Loucy (cell line): ENCODE data around the gene DLX5.
A peak's percentile ranks its signal among the peaks of the same experiment; 100 is the strongest.

Experiments used
- H2AFZ ChIP-seq: fragments of 200-600 bp; sonication (generic); 2 replicates; pipeline ENCODE4 v1.6.0; 2016; ENCODE audit warnings: antibody characterized with exemption, mild to moderate bottlenecking, low read length, moderate library complexity
- H3F3A ChIP-seq: fragments of 200-600 bp; 2 replicates; pipeline ENCODE4 v1.6.0; 2016; ENCODE audit warnings: antibody characterized with exemption, low read depth, mild to moderate bottlenecking
- H3K27me3 ChIP-seq: fragments of 200-600 bp; sonication (generic); 2 replicates; pipeline ENCODE4 v1.6.1; 2014; ENCODE audit warnings: low read length, mild to moderate bottlenecking; ENCODE audit not compliant: insufficient read depth, poor library complexity, severe bottlenecking
- H3K36me3 ChIP-seq: fragments of 200-600 bp; sonication (generic); 2 replicates; pipeline ENCODE4 v1.6.1; 2016; ENCODE audit warnings: low read length; ENCODE audit not compliant: insufficient read depth
- H3K4me1 ChIP-seq: fragments of 200-600 bp; sonication (generic); 2 replicates; pipeline ENCODE4 v1.5.1; 2014; ENCODE audit warnings: low read length, mild to moderate bottlenecking; ENCODE audit not compliant: insufficient read depth, poor library complexity, severe bottlenecking
- H3K4me2 ChIP-seq: fragments of 200-600 bp; sonication (generic); 2 replicates; pipeline ENCODE4 v1.6.0; 2014; ENCODE audit warnings: antibody characterized with exemption, low read length, low read depth, mild to moderate bottlenecking; ENCODE audit not compliant: poor library complexity, severe bottlenecking
- H3K4me3 ChIP-seq: fragments of 200-600 bp; sonication (generic); 2 replicates; pipeline ENCODE4 v1.5.1; 2014; ENCODE audit warnings: low read length, mild to moderate bottlenecking, mixed read lengths; ENCODE audit not compliant: poor library complexity, severe bottlenecking
- H3K79me2 ChIP-seq: fragments of 200-600 bp; sonication (generic); 2 replicates; pipeline ENCODE4 v1.6.1; 2014; ENCODE audit warnings: low read length; ENCODE audit not compliant: insufficient read depth
- H3K9ac ChIP-seq: fragments of 200-600 bp; sonication (generic); 2 replicates; pipeline ENCODE4 v1.6.0; 2014; ENCODE audit warnings: mild to moderate bottlenecking, low read depth, low read length, moderate library complexity; ENCODE audit not compliant: poor library complexity, severe bottlenecking
- H3K9me2 ChIP-seq: fragments of 200-600 bp; sonication (generic); replicated peaks from 2 replicates; pipeline ENCODE4 v1.6.1; 2016; ENCODE audit warnings: low read depth, low read length, mixed read lengths
- H3K9me3 ChIP-seq: fragments of 200-600 bp; sonication (generic); 2 replicates; pipeline ENCODE4 v1.6.1; 2014; ENCODE audit warnings: mild to moderate bottlenecking, antibody characterized with exemption, low read length, low read depth; ENCODE audit not compliant: insufficient read depth
- H4K20me1 ChIP-seq: fragments of 200-600 bp; sonication (generic); 2 replicates; pipeline ENCODE4 v1.6.0; 2014; ENCODE audit warnings: antibody characterized with exemption, low read length, mild to moderate bottlenecking; ENCODE audit not compliant: insufficient read depth, poor library complexity, severe bottlenecking
- EZH2phosphoT487 ChIP-seq: fragments of 200-600 bp; IDR thresholded peaks from 2 replicates; pipeline ENCODE4 v1.6.1; 2018; ENCODE audit warnings: antibody characterized with exemption, mild to moderate bottlenecking, moderate library complexity, borderline replicate concordance
- TF ChIP-seq, protein P1 (sequence below): fragments of 200-600 bp; sonication (generic); conservative IDR thresholded peaks from 2 replicates; pipeline ENCODE4 v1.5.1; 2014; ENCODE audit warnings: mild to moderate bottlenecking, antibody characterized with exemption, low read length

Gene DLX5

DNA sequence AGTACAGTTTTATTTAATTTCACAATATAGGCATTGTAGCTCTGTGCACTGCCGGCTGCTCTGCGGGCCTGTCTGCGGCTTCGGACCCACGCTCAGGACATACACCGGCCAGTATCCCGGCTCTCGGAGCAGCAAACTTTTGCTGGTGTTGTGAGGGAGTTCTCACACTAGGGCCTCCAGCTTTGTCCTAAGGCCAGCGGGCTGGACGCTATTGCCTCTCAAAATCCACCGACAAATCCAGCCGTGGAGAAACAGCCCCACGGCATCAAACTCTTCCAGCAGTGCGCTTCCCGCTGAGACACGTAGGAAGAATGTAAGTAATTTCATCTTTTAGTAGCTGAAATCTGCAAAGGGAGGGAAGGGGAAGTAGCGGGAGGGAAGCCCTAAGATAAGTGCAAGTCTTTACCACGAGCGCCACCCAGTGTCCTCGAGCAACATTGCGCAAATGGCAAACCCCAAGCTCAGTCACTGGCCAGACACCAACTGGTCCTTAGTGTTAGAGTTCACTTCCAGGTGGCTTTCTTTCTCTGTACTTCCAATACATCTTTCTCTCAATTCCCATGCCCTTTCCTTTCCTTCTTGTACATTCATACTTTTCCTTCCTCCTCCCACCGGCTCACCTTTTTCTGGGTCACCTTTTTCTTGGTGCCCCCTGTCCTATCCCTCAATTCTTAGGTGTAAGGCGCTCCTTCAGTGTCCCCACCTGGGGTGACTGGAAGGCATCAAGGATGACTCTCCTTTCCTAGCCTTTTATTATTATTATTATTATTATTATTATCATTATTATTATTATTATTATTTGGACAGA, 3.0 kb upstream of the DLX5 start:
- H3K27me3 ChIP-seq = peaks cover 5% of the 10 kb centered on the region
- peak overlapping the region; percentile 66 for H3K4me2 ChIP-seq
- TF ChIP-seq EZH2phosphoT487 = no peak
- TF ChIP-seq, protein P1, sequence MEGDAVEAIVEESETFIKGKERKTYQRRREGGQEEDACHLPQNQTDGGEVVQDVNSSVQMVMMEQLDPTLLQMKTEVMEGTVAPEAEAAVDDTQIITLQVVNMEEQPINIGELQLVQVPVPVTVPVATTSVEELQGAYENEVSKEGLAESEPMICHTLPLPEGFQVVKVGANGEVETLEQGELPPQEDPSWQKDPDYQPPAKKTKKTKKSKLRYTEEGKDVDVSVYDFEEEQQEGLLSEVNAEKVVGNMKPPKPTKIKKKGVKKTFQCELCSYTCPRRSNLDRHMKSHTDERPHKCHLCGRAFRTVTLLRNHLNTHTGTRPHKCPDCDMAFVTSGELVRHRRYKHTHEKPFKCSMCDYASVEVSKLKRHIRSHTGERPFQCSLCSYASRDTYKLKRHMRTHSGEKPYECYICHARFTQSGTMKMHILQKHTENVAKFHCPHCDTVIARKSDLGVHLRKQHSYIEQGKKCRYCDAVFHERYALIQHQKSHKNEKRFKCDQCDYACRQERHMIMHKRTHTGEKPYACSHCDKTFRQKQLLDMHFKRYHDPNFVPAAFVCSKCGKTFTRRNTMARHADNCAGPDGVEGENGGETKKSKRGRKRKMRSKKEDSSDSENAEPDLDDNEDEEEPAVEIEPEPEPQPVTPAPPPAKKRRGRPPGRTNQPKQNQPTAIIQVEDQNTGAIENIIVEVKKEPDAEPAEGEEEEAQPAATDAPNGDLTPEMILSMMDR = peak; percentile 91
- H3K36me3 ChIP-seq = no peaks in the 10 kb centered on the region
- H3K4me1 ChIP-seq = no peaks in the 10 kb centered on the region
- H3K9ac ChIP-seq = peak overlapping the region; percentile 49
- peak overlapping the region; percentile 90 for H2AFZ ChIP-seq
- H4K20me1 ChIP-seq = no peaks in the 10 kb centered on the region
- H3K4me3 ChIP-seq = peak overlapping the region; percentile 70
- H3K9me2 ChIP-seq = no peaks in the 10 kb centered on the region
- no peaks in the 10 kb centered on the region for H3K9me3 ChIP-seq
- H3K79me2 ChIP-seq = no peaks in the 10 kb centered on the region
- no peaks in the 10 kb centered on the region for H3F3A ChIP-seq

DNA sequence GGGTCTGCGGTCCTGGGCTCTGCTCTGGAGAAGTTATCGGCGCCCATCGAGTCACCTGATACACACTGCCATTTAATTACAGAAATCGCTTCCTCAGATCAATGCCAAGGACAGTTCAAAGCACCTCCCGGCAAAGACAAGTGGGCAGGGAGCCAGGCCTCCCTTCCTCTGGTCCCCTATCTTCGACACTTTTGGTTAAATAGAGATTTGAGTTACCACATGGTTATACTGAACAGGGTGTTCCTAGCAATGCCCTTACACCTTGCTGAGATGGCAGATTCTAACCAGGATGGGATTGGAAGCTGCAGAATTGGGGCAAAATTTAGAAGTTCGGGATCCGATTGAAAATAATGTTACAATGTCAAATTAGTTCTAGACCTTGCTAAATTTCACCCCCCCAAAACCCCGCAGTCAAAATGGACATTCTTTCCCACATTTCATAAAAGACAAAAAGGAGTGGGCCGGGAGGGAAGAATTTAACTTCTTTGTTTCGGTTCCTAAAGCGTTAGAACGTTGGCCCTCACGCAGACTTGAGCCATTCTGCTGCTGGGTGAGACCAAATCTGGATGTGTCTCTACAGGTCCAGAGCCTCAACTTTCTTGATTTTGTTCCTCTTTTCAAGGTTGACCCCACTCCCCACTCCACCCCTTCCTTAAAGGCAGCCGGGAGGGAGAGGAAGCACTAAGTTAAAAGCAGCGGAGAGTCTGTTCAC, 2.2 kb upstream of the DLX5 start:
- Histone ChIP-seq H3F3A (no peaks in the 10 kb centered on the region), H3K4me3 (peak overlapping the region; percentile 70), H3K27me3 (peaks cover 5% of the 10 kb centered on the region), H3K4me1 (no peaks in the 10 kb centered on the region), H3K9me2 (no peaks in the 10 kb centered on the region), H2AFZ (peak overlapping the region; percentile 90), H3K4me2 (peak overlapping the region; percentile 66), H3K9ac (peak overlapping the region; percentile 49), H3K36me3 (no peaks in the 10 kb centered on the region), H4K20me1 (no peaks in the 10 kb centered on the region), H3K9me3 (no peaks in the 10 kb centered on the region), H3K79me2 (no peaks in the 10 kb centered on the region)
- TF ChIP-seq, protein P1 = no peak
- no peak for TF ChIP-seq EZH2phosphoT487

DNA sequence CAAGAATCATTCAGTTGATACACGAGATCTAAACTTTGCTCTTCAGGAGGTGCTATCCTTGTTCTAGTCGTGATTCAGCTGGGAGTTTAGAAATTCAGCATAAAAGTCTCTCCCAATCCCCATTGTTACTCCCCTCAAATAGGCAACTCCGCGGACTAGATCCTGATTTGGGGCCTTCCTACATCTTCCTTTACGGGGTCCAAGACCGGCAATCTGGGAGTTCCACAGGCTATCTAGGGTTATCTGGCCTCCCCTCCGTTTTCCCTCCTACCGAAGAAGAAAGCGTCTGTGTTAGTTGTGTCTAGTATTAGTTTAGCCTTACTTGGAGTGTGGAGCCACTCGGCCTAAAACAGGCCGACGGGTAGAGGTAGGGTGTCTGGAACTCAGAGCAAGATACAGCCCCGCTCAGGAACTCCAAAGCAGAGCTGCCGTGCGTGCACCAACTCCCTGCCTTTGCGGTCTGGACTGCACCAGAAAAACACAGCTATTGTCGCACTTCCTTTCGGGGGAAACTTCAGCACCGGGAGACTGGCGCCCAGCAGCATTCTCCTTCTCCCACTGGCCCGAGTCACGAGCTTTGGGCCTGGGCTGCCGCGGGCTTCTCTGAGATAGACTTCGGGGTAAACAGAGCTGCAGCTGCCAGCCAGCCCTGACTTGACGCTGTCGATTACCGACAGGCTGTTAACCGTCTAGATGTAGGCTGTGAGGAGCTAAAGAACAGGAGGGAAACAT, 1.5 kb upstream of the DLX5 start:
- Histone ChIP-seq H3K36me3 (no peaks in the 10 kb centered on the region), H3K4me3 (peak overlapping the region; percentile 70), H3K9ac (no peak overlapping the region), H2AFZ (peak overlapping the region; percentile 90), H4K20me1 (no peaks in the 10 kb centered on the region), H3K79me2 (no peaks in the 10 kb centered on the region), H3K9me3 (no peaks in the 10 kb centered on the region), H3K9me2 (no peaks in the 10 kb centered on the region), H3K4me1 (no peaks in the 10 kb centered on the region), H3F3A (no peaks in the 10 kb centered on the region), H3K4me2 (peak overlapping the region; percentile 66), H3K27me3 (peaks cover 5% of the 10 kb centered on the region)
- TF ChIP-seq EZH2phosphoT487 = no peak
- TF ChIP-seq, protein P1 = no peak
